K562 (cell line): Measurements from ENCODE around the gene SLC35B4. TPM values are rescaled to one million over a fixed set of nuclear protein-coding genes. Genes with fewer than 3 reads are reported as not detected.

Source experiments
- ATAC-seq: fragments of 200-7000 bp; cut with Tn5 transposase; 3 replicates; pipeline ENCODE4 v1.9.1; 2020; ENCODE audit warnings: moderate library complexity
- BruUV-seq: library from RNA; stranded (reverse); fragments of 400-500 nt; replicated peaks from 2 replicates; lab custom pipeline; 2021; lab: Mats Ljungman, UMichigan
- CTCF ChIA-PET: fragments of 300-600 bp; formaldehyde crosslinking; extraction: SDS; loops from one replicate; lab custom pipeline; 2021; ENCODE audit warnings: low intra/inter-chr PET ratio; lab: Yijun Ruan, JAX
- POLR2A ChIA-PET: fragments of 300-600, 350-650 bp; sonication (Branson Sonifier 250); formaldehyde crosslinking; extraction: SDS; loops from one replicate; lab custom pipeline; 2021; ENCODE audit warnings: antibody characterized with exemption, inconsistent platforms; lab: Yijun Ruan, JAX
- DNase-seq, 4 experiments: peaks; one replicate each; pipeline versions ENCODE4 v3.0.0 to v3.0.0-alpha.2; 2011 to 2018; ENCODE audit warnings: low spot score in 3 of 4, mixed read lengths in 3 of 4; ENCODE audit errors: extremely low read depth in 1 of 4
- FAIRE-seq: peaks from 2 replicates; lab custom pipeline; 2011; peaks lifted over from hg19 to GRCh38; lab: Jason Lieb, UNC
- H2AFZ ChIP-seq: 2 replicates; pipeline ENCODE4 v1.6.0; 2011; ENCODE audit warnings: low read depth, low read length, control low read depth, inconsistent platforms
- H3K27ac ChIP-seq: fragments of 200-600 bp; 3 replicates; pipeline ENCODE4 v1.8.0; 2011; ENCODE audit warnings: low read depth, mild to moderate bottlenecking, control low read depth, inconsistent platforms, low read length, moderate library complexity, mixed read lengths; ENCODE audit errors: extremely low read depth
- H3K27me3 ChIP-seq, 2 experiments: fragments of 300-600 bp in 1 of 2; 2 replicates in 1 of 2; 3 replicates in 1 of 2; pipeline versions ENCODE4 v1.6.0 to v1.8.0; 2011; ENCODE audit warnings: inconsistent platforms in 2 of 2, low read length in 2 of 2, mild to moderate bottlenecking in 1 of 2, mixed read lengths in 1 of 2, moderate library complexity in 1 of 2; ENCODE audit not compliant: control insufficient read depth in 2 of 2, insufficient read depth in 2 of 2
- H3K36me3 ChIP-seq: fragments of 300-600 bp; 3 replicates; pipeline ENCODE4 v1.8.0; 2011; ENCODE audit warnings: mild to moderate bottlenecking, low read length, inconsistent platforms; ENCODE audit not compliant: control insufficient read depth, insufficient read depth
- H3K4me1 ChIP-seq, 2 experiments: fragments of 200-600 bp in 1 of 2; replicated peaks in 1 of 2; 2 replicates in 1 of 2; 3 replicates in 1 of 2; pipeline versions ENCODE4 v1.5.1 to v1.8.0; 2011; ENCODE audit warnings: inconsistent platforms in 2 of 2, low read length in 2 of 2, mild to moderate bottlenecking in 1 of 2, mixed read lengths in 1 of 2, moderate library complexity in 1 of 2; ENCODE audit not compliant: control insufficient read depth in 2 of 2, insufficient read depth in 2 of 2
- H3K4me2 ChIP-seq: 2 replicates; pipeline ENCODE4 v1.6.1; 2011; ENCODE audit warnings: low read length, control low read depth, inconsistent platforms, mixed read lengths; ENCODE audit not compliant: insufficient read depth
- H3K4me3 ChIP-seq: fragments of 200-600 bp; sonication (generic), shearing (Covaris generic); 2 replicates; pipeline ENCODE4 v1.5.1; 2016; ENCODE audit warnings: control low read depth, inconsistent platforms
- H3K79me2 ChIP-seq: fragments of 200-600 bp; 3 replicates; pipeline ENCODE4 v1.8.0; 2011; ENCODE audit warnings: low read length, inconsistent platforms; ENCODE audit not compliant: control insufficient read depth, insufficient read depth
- H3K9ac ChIP-seq, 2 experiments: 2 replicates each; pipeline versions ENCODE4 v1.6.0 to v1.6.1; 2011; ENCODE audit warnings: low read depth in 2 of 2, low read length in 2 of 2, control low read depth in 1 of 2, inconsistent platforms in 1 of 2, mild to moderate bottlenecking in 1 of 2, mixed read lengths in 1 of 2; ENCODE audit not compliant: insufficient read depth in 1 of 2
- H3K9me1 ChIP-seq: one replicate; pipeline ENCODE4 v1.6.0; 2011; ENCODE audit warnings: inconsistent platforms, mild to moderate bottlenecking, low read length, moderate library complexity; ENCODE audit not compliant: control insufficient read depth, insufficient read depth
- H3K9me3 ChIP-seq: replicated peaks from 2 replicates; pipeline ENCODE4 v1.5.1; 2011; ENCODE audit warnings: low read depth, low read length, inconsistent platforms; ENCODE audit not compliant: control insufficient read depth, insufficient read depth
- H4K20me1 ChIP-seq: replicated peaks from 2 replicates; pipeline ENCODE4 v1.6.1; 2011; ENCODE audit warnings: low read length, inconsistent platforms, mixed read lengths; ENCODE audit not compliant: control insufficient read depth, insufficient read depth
- ARHGAP35 ChIP-seq: fragments of 450-650 bp; IDR thresholded peaks from 2 replicates; pipeline ENCODE4 v1.6.1; 2018; ENCODE audit not compliant: partially characterized antibody
- CBFA2T3 ChIP-seq: fragments of 450-650 bp; IDR thresholded peaks from 2 replicates; pipeline ENCODE4 v1.6.1; 2017
- HNRNPL ChIP-seq: fragments of 200-400 bp; formaldehyde crosslinking; IDR thresholded peaks from 2 replicates; pipeline ENCODE4 v1.6.1; 2017; ENCODE audit warnings: low read depth, mild to moderate bottlenecking, low read length
- L3MBTL2 ChIP-seq: fragments of 450-650 bp; IDR thresholded peaks from 2 replicates; pipeline ENCODE4 v1.6.1; 2016; ENCODE audit warnings: mild to moderate bottlenecking, moderate library complexity
- MEF2A ChIP-seq: IDR thresholded peaks from 2 replicates; pipeline ENCODE4 v1.6.1; 2011; ENCODE audit warnings: low read depth, mild to moderate bottlenecking, low read length, moderate library complexity; ENCODE audit not compliant: control insufficient read depth
- NFATC3 ChIP-seq: fragments of 450-650 bp; IDR thresholded peaks from 2 replicates; pipeline ENCODE4 v1.6.1; 2017; ENCODE audit warnings: mild to moderate bottlenecking
- PML ChIP-seq: IDR thresholded peaks from 2 replicates; pipeline ENCODE4 v1.6.1; 2012; ENCODE audit warnings: low read length, inconsistent platforms
- RCOR1 ChIP-seq, 2 experiments: IDR thresholded peaks; 2 replicates each; pipeline ENCODE4 v1.6.1; 2012; ENCODE audit warnings: low read depth in 2 of 2, low read length in 2 of 2, borderline replicate concordance in 1 of 2, improper control_type of control experiment in 1 of 2
- TBP ChIP-seq: optimal IDR thresholded peaks from 2 replicates; pipeline ENCODE3; 2011; ENCODE audit warnings: low read depth, low read length, improper control_type of control experiment
- U2AF2 ChIP-seq: fragments of 200-400 bp; formaldehyde crosslinking; optimal IDR thresholded peaks from 2 replicates; pipeline ENCODE3; 2017; ENCODE audit warnings: low read depth, mild to moderate bottlenecking, low read length
- ZBTB1 ChIP-seq: sonication (generic); formaldehyde crosslinking; IDR thresholded peaks from 2 replicates; pipeline ENCODE4 v1.8.1; 2023; ENCODE audit warnings: missing genetic modification reagents, low read depth, mild to moderate bottlenecking, borderline replicate concordance
- ZKSCAN1 ChIP-seq: fragments of 150-350 bp; IDR thresholded peaks from 2 replicates; pipeline ENCODE4 v1.6.1; 2016; ENCODE audit warnings: low read depth, low read length
- ZNF668 ChIP-seq: fragments of 250-450 bp; sonication (Bioruptor Pico); IDR thresholded peaks from 2 replicates; pipeline ENCODE4 v1.8.0; 2022; ENCODE audit warnings: mild to moderate bottlenecking, inconsistent platforms
- ZNF699 ChIP-seq: fragments of 250-450 bp; sonication (Bioruptor Pico); IDR thresholded peaks from 2 replicates; pipeline ENCODE4 v1.8.0; 2021; ENCODE audit warnings: mild to moderate bottlenecking, moderate library complexity; ENCODE audit not compliant: insufficient replicate concordance
- WGBS: fragments of 100-300 bp; shearing (Covaris generic); methylation state at CpG from one replicate; pipeline ENCODE4 v1.1.6; 2016; ENCODE audit warnings: low coverage, mixed read lengths; ENCODE audit not compliant: insufficient coverage; ENCODE audit errors: missing lambda C conversion rate; 5-methylcytosine and 5-hydroxymethylcytosine counted together
- in situ Hi-C: fragments of 300-500 bp; cut with MboI; formaldehyde crosslinking; loops from 4 replicates; pipeline ENCODE4 v1.15.0; 2018; ENCODE audit warnings: inconsistent platforms, mixed read lengths
- intact Hi-C: fragments of 100-400 bp; cut with micrococcal nuclease; formaldehyde crosslinking; loops from 2 replicates; pipeline ENCODE4 v1.14.2; 2022
- polyA plus RNA-seq, 8 experiments: library from polyadenylated mRNA; depleted of rRNA in 4 of 8; stranded (reverse) in 5 of 8; unstranded in 3 of 8; fragments of >200 nt; fragmentation: Nextera tagmentation in 2 of 8; fragmentation: Illumina TruSeq in 1 of 8; extraction: Ambion mirVana in 2 of 8; extraction: Trizol in 1 of 8; gene quantifications; 2 replicates each; pipeline versions ENCODE4 v1.2.1 to v1.2.3, GENCODE V29; 2011 to 2014; ENCODE audit warnings: inconsistent platforms in 1 of 8, missing spikeins in 1 of 8
- total RNA-seq, 7 experiments: library from RNA; depleted of rRNA in 6 of 7; stranded (reverse); fragments of >200 nt in 6 of 7; fragmentation: Illumina TruSeq in 2 of 7; extraction: Trizol in 2 of 7; gene quantifications; 2 replicates each; pipeline versions ENCODE4 v1.2.1 to v1.2.3, GENCODE V29; 2011 to 2021; ENCODE audit warnings: low replicate concordance in 1 of 7
- TF ChIP-seq, protein P1 (sequence below): fragments of 250-450 bp; sonication (Bioruptor Pico); IDR thresholded peaks from 2 replicates; pipeline ENCODE4 v1.4.0; 2020; ENCODE audit warnings: mild to moderate bottlenecking, moderate library complexity
- TF ChIP-seq, protein P2 (sequence below): fragments of 250-450 bp; sonication (Bioruptor Pico); IDR thresholded peaks from 2 replicates; pipeline ENCODE4 v1.5.0; 2020; ENCODE audit warnings: mild to moderate bottlenecking, borderline replicate concordance

SLC35B4 gene
- total and polyA plus RNA-seq, 9 of the 15 experiments (the other 6 are each of a cell fraction or from before 2014, with no cell fraction given), result 6.1 to 34.9 (median 17.6) TPM

DNA sequence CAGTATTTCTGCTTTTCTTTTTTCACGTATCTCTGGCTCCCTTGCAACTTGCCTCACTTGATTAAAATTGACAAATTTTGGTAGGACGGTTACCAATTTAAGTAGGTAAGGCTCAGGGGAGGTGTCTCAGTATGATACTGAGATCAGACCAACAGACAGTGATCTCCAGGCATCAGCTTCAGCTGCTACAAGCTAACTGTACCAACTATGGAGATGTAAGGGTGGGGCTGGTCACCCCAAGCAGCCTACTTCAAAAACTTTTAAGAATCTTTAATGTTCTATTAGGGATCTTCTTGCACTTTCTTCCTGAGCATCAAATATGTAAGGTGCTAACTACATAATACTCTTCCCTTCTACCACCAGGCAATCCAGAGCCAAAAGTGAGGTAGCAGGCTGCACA is 26.9 kb downstream of the SLC35B4 start:
- H3K4me1 ChIP-seq, result peaks cover 0 to 9% of the 10 kb centered on the region in 2 experiments; a peak in 2 of 5 replicates
- no peak for ATAC-seq
- H3K9me1 ChIP-seq, result no peaks in the 10 kb centered on the region
- no peak for DNase-seq
- H3K27me3 ChIP-seq, result no peaks in the 10 kb centered on the region
- no peak overlapping the region for H2AFZ ChIP-seq
- no peaks in the 10 kb centered on the region for H3K79me2 ChIP-seq
- peaks cover 12% of the 10 kb centered on the region; the same call in 2 of the 3 replicates for H3K36me3 ChIP-seq
- FAIRE-seq, result no peak
- no TSS peak for BruUV-seq
- no peaks in the 10 kb centered on the region for H3K9me3 ChIP-seq
- H3K4me2 ChIP-seq, result no peak overlapping the region
- H3K27ac ChIP-seq, result no peak overlapping the region
- H3K9ac ChIP-seq, result no peak overlapping the region
- POLR2A ChIA-PET, result interaction anchor here (0.7 to 2.0 kb wide), 3 partner anchors 9 to 30 kb away, joined by 3 to 5 read pairs (median 3); no protein-coding TSS in a partner anchor
- WGBS, result 56% methylated on average over 2 of the region's 2 CpGs
- intact Hi-C loops (no loop called here), in situ Hi-C loops (no loop called here)
- no peak overlapping the region for H3K4me3 ChIP-seq
- TF ChIP-seq MEF2A (no peak), HNRNPL (no peak), ZNF699 (CRISPR knock-in tag) (no peak), NFATC3 (no peak), ZKSCAN1 (no peak), RCOR1 (IDR thresholded peaks at IDR 0.05; ENCODE audit: borderline replicate concordance in 1 of 2, low read depth in 2 of 2, low read length in 2 of 2) (no peak), ZNF668 (CRISPR knock-in tag) (no peak), ZBTB1 (CRISPR knock-in tag) (no peak), L3MBTL2 (no peak), ARHGAP35 (no peak), CBFA2T3 (no peak), PML (no peak), TBP (no peak), U2AF2 (no peak)
- TF ChIP-seq, protein P1, sequence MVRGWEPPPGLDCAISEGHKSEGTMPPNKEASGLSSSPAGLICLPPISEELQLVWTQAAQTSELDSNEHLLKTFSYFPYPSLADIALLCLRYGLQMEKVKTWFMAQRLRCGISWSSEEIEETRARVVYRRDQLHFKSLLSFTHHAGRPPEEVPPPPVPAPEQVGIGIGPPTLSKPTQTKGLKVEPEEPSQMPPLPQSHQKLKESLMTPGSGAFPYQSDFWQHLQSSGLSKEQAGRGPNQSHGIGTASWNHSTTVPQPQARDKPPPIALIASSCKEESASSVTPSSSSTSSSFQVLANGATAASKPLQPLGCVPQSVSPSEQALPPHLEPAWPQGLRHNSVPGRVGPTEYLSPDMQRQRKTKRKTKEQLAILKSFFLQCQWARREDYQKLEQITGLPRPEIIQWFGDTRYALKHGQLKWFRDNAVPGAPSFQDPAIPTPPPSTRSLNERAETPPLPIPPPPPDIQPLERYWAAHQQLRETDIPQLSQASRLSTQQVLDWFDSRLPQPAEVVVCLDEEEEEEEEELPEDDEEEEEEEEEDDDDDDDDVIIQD (CRISPR knock-in tag), result no peak
- TF ChIP-seq, protein P2, sequence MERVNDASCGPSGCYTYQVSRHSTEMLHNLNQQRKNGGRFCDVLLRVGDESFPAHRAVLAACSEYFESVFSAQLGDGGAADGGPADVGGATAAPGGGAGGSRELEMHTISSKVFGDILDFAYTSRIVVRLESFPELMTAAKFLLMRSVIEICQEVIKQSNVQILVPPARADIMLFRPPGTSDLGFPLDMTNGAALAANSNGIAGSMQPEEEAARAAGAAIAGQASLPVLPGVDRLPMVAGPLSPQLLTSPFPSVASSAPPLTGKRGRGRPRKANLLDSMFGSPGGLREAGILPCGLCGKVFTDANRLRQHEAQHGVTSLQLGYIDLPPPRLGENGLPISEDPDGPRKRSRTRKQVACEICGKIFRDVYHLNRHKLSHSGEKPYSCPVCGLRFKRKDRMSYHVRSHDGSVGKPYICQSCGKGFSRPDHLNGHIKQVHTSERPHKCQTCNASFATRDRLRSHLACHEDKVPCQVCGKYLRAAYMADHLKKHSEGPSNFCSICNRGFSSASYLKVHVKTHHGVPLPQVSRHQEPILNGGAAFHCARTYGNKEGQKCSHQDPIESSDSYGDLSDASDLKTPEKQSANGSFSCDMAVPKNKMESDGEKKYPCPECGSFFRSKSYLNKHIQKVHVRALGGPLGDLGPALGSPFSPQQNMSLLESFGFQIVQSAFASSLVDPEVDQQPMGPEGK (CRISPR knock-in tag), result no peak
- H4K20me1 ChIP-seq, result no peaks in the 10 kb centered on the region
- CTCF ChIA-PET, result no interaction called here
